ENCODE results near the gene ANKRD40. TPM values are rescaled to one million over a fixed set of nuclear protein-coding genes. Genes with fewer than 3 reads are reported as not detected.

Gene ANKRD40
- total and polyA plus RNA-seq, 2 donors from 2014 or later, result 15.8 to 37.6 TPM

- intact Hi-C loops (cut with DNase I), result no loop called here
- H3K9ac ChIP-seq (ENCODE audit: low read length in 3 of 3), result no peak overlapping the region
- no peaks in the 10 kb centered on the region for H3K36me3 ChIP-seq (ENCODE audit: control insufficient read depth in 2 of 3, insufficient read depth in 3 of 3, low read length in 3 of 3)
- H3K4me3 ChIP-seq (ENCODE audit: low read length in 3 of 3), result no peak overlapping the region
- FAIRE-seq (no peak), DNase-seq (peak in 1 of 5 donors; percentile 48)
- H3K4me1 ChIP-seq (ENCODE audit: control insufficient read depth in 2 of 3, insufficient read depth in 2 of 3, low read depth in 1 of 3, low read length in 3 of 3), result peaks cover 0 to 11% (median 5%) of the 10 kb centered on the region in 3 donors
- no peaks in the 10 kb centered on the region for H3K27me3 ChIP-seq (ENCODE audit: control insufficient read depth, insufficient read depth, low read length)
- no peak for TF ChIP-seq CTCF (IDR thresholded peaks at IDR 0.05; ENCODE audit: borderline replicate concordance, extremely low read depth, insufficient read depth)
- H3K27ac ChIP-seq (ENCODE audit: low read depth in 2 of 2, low read length in 2 of 2), result no peak overlapping the region
- H3K9me3 ChIP-seq (ENCODE audit: control insufficient read depth in 2 of 3, insufficient read depth in 1 of 3, low read length in 3 of 3), result no peaks in the 10 kb centered on the region
Measured at GRCh38 chr17:50667259-50668024, 40.3 kb downstream of the ANKRD40 start.

GRCh38 chr17:50666316-50666715 is 41.4 kb downstream of the ANKRD40 start:
- Histone ChIP-seq H3K4me1 (ENCODE audit: control insufficient read depth in 2 of 3, insufficient read depth in 2 of 3, low read depth in 1 of 3, low read length in 3 of 3) (peaks cover 0 to 19% (median 16%) of the 10 kb centered on the region in 3 donors), H3K27ac (ENCODE audit: low read depth in 2 of 2, low read length in 2 of 2) (no peak overlapping the region), H3K36me3 (ENCODE audit: control insufficient read depth in 2 of 3, insufficient read depth in 3 of 3, low read length in 3 of 3) (no peaks in the 10 kb centered on the region), H3K27me3 (ENCODE audit: control insufficient read depth, insufficient read depth, low read length) (no peaks in the 10 kb centered on the region), H3K4me3 (ENCODE audit: low read length in 3 of 3) (no peak overlapping the region), H3K9ac (ENCODE audit: low read length in 3 of 3) (no peak overlapping the region), H3K9me3 (ENCODE audit: control insufficient read depth in 2 of 3, insufficient read depth in 1 of 3, low read length in 3 of 3) (no peaks in the 10 kb centered on the region)
- intact Hi-C loops (cut with DNase I), result no loop called here
- FAIRE-seq (no peak), DNase-seq (no peak)
- no peak for TF ChIP-seq CTCF (IDR thresholded peaks at IDR 0.05; ENCODE audit: borderline replicate concordance, extremely low read depth, insufficient read depth)

- intact Hi-C loops (cut with DNase I), result no loop called here
- Histone ChIP-seq H3K27me3 (ENCODE audit: control insufficient read depth, insufficient read depth, low read length) (no peaks in the 10 kb centered on the region), H3K4me3 (ENCODE audit: low read length in 3 of 3) (no peak overlapping the region), H3K4me1 (ENCODE audit: control insufficient read depth in 2 of 3, insufficient read depth in 2 of 3, low read depth in 1 of 3, low read length in 3 of 3) (peaks cover 0 to 24% (median 21%) of the 10 kb centered on the region in 3 donors), H3K9me3 (ENCODE audit: control insufficient read depth in 2 of 3, insufficient read depth in 1 of 3, low read length in 3 of 3) (no peaks in the 10 kb centered on the region), H3K27ac (ENCODE audit: low read depth in 2 of 2, low read length in 2 of 2) (no peak overlapping the region), H3K36me3 (ENCODE audit: control insufficient read depth in 2 of 3, insufficient read depth in 3 of 3, low read length in 3 of 3) (no peaks in the 10 kb centered on the region), H3K9ac (ENCODE audit: low read length in 3 of 3) (no peak overlapping the region)
- TF ChIP-seq CTCF (IDR thresholded peaks at IDR 0.05; ENCODE audit: borderline replicate concordance, extremely low read depth, insufficient read depth), result no peak
- FAIRE-seq (no peak), DNase-seq (peak in 1 of 5 donors; percentile 20)
Measured at GRCh38 chr17:50665838-50666237, 41.9 kb downstream of the ANKRD40 start.

Data from kidney (tissue), 14 donors.